Activated CD8-positive, alpha-beta T cell treated with anti-CD3 and anti-CD28 coated beads, Interleukin-2, amount 10 ng/mL, durations not matched to agents 7 days and 5 days (primary cell): Measurements from ENCODE around the gene GOLGA7B. TPM values are rescaled to one million over a fixed set of nuclear protein-coding genes. Genes with fewer than 3 reads are reported as not detected.

Experiments used
- ATAC-seq: fragments of 150-1000 bp; cut with Tn5 transposase; one replicate; pipeline ENCODE4 v1.10.0; 2021; ENCODE audit warnings: moderate library complexity
- CTCF ChIA-PET: fragments of 350-600 bp; sonication (Branson Sonifier 250); formaldehyde crosslinking; loops from one replicate; lab custom pipeline; 2021; ENCODE audit warnings: antibody characterized with exemption; lab: Charles Lee
- POLR2A ChIA-PET: fragments of 350-600 bp; sonication (Branson Sonifier 250); formaldehyde crosslinking; loops from one replicate; lab custom pipeline; 2021; ENCODE audit warnings: antibody characterized with exemption; lab: Charles Lee
- DNase-seq: peaks from one replicate; pipeline ENCODE4 v3.0.0-alpha.2; 2020
- H3K27ac Mint-ChIP-seq: one replicate; pipeline ENCODE4 v1.8.0; 2021; ENCODE audit warnings: mild to moderate bottlenecking, mixed read lengths
- H3K27me3 Mint-ChIP-seq: one replicate; pipeline ENCODE4 v1.8.0; 2021; ENCODE audit warnings: low read depth, mixed read lengths
- H3K36me3 Mint-ChIP-seq: one replicate; pipeline ENCODE4 v1.8.0; 2021; ENCODE audit warnings: low read depth, mixed read lengths
- H3K4me1 Mint-ChIP-seq: one replicate; pipeline ENCODE4 v1.8.0; 2021; ENCODE audit warnings: low read depth, mixed read lengths
- H3K4me3 Mint-ChIP-seq: one replicate; pipeline ENCODE4 v1.8.0; 2021; ENCODE audit warnings: mild to moderate bottlenecking, mixed read lengths
- H3K9me3 Mint-ChIP-seq: one replicate; pipeline ENCODE4 v1.8.0; 2022; ENCODE audit warnings: mixed read lengths; ENCODE audit not compliant: insufficient read depth
- total RNA-seq, 2 experiments: library from RNA; stranded (reverse); gene quantifications; one replicate each; pipeline ENCODE4 v1.2.3, GENCODE V29; 2021

GOLGA7B gene
- 10 to 100 TPM; 10.4 to 11.0 TPM for total RNA-seq

DNA sequence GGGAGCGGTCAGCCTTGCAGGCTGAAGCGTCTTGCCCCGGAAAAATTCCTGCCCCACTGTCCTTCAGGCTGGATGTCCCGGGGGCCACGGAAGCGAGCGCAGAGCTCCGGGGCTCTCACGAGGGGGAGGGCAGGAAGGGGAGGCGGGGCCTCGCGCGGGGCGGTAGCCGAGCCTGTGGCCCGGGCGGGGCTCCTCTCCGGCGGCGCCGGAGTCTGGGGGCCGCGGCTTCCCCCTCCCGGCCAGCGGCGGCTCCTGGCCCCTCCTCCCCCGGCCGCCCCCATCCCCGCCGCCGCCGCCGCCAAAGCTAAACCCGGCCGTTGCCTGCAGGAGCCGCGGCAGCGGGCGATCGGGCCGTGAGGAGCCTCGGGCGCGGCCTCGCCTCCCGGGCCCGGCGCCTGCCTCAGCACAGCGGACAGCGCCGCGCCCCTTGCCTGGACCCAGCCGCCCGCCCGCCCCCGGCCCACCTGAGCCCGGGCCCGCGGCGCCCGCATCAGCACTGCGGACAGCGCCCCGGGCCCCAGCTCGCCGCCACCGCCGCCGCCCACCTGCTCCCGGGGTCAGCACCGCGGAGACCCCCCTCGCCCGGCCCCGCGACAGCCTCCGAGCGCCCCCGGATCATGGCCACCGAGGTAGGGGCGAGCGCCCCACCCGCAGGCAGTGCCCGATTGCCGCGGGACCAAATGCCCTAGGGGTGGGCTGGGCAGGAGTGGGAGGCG is at the start of gene GOLGA7B:
TSS of gene GOLGA7B (plus strand) at position 157 of the 716 bp plus-strand sequence. CDS start at position 618, 461 bp downstream.
- Mint-ChIP-seq H3K36me3 (peaks cover 6% of the 10 kb centered on the region), H3K4me3 (peak within 1 kb of the TSS; percentile 84), H3K4me1 (peaks cover 37% of the 10 kb centered on the region), H3K9me3 (no peaks in the 10 kb centered on the region), H3K27ac (peak within 1 kb of the TSS; percentile 83), H3K27me3 (no peaks in the 10 kb centered on the region)
- peak; percentile 85 for ATAC-seq
- ChIA-PET POLR2A (interaction anchor here (0.7 to 1.4 kb wide), 6 partner anchors 11 to 54 kb away, joined by 3 to 4 read pairs (median 3); no protein-coding TSS in a partner anchor), CTCF (interaction anchor here (0.7 to 8.2 kb wide), 8 partner anchors 19 to 141 kb away, joined by 3 to 45 read pairs (median 4); no protein-coding TSS in a partner anchor)
- peak; percentile 80 for DNase-seq

DNA sequence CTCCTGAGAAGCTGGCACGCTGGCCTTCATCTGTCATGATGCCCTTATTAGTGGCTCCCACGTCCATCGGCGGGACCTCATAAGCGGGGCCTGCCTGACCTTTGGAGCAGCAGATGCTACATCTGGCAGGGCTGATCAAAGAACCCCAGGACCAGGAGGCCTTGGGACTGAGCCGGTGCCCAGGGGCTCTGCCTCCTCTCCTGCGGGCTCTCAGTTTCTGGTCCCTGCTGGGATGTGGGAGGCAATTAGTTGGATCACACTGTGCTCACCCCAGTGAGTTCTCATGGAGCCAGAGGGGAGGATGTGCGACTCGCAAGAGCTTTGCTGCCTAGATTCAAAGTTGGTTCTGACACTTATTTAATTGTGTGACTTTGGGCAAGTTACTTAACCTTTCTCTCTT is 49.2 kb upstream of the GOLGA7B start:
- H3K4me3 Mint-ChIP-seq, result no peak overlapping the region
- ChIA-PET POLR2A (interaction anchor here (1.2 kb wide), 1 partner anchor 28 kb away, joined by 3 read pairs; no protein-coding TSS in a partner anchor), CTCF (interaction anchor here (0.7 to 12.6 kb wide), 2 partner anchors 8 to 68 kb away, joined by 3 to 222 read pairs; no protein-coding TSS in a partner anchor)
- peaks cover 25% of the 10 kb centered on the region for H3K9me3 Mint-ChIP-seq
- H3K36me3 Mint-ChIP-seq, result peaks cover 23% of the 10 kb centered on the region
- DNase-seq (no peak), ATAC-seq (no peak)
- no peak overlapping the region for H3K27ac Mint-ChIP-seq
- H3K4me1 Mint-ChIP-seq, result peaks cover 31% of the 10 kb centered on the region
- H3K27me3 Mint-ChIP-seq, result peaks cover 7% of the 10 kb centered on the region

DNA sequence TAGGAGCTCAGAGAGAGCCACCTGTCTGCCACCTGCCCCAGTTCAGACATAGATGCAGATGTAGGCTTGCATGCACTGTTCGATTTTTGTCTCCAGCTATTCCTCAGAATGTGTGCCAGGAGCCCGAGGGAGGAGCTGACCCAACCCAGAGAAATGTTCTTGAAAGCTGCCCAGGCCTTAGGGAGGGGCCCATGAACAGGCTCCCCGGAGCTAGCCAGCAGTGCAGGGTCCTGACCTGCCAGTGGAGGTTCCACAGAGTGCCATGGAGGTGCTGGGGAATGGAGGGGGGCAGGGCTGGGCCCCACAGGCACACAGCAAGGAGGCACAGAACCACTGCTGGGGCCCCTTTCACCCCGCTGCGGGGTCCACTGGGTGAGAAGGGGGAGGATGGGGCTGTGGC is 48.2 kb upstream of the GOLGA7B start:
- ChIA-PET POLR2A (interaction anchor here (1.2 kb wide), 1 partner anchor 29 kb away, joined by 3 read pairs; no protein-coding TSS in a partner anchor), CTCF (interaction anchor here (12.6 kb wide), 1 partner anchor 67 kb away, joined by 222 read pairs; no protein-coding TSS in a partner anchor)
- Mint-ChIP-seq H3K36me3 (peaks cover 21% of the 10 kb centered on the region), H3K27ac (no peak overlapping the region), H3K4me3 (no peak overlapping the region), H3K9me3 (peaks cover 22% of the 10 kb centered on the region), H3K27me3 (peaks cover 7% of the 10 kb centered on the region), H3K4me1 (peaks cover 22% of the 10 kb centered on the region)
- ATAC-seq (no peak), DNase-seq (no peak)

DNA sequence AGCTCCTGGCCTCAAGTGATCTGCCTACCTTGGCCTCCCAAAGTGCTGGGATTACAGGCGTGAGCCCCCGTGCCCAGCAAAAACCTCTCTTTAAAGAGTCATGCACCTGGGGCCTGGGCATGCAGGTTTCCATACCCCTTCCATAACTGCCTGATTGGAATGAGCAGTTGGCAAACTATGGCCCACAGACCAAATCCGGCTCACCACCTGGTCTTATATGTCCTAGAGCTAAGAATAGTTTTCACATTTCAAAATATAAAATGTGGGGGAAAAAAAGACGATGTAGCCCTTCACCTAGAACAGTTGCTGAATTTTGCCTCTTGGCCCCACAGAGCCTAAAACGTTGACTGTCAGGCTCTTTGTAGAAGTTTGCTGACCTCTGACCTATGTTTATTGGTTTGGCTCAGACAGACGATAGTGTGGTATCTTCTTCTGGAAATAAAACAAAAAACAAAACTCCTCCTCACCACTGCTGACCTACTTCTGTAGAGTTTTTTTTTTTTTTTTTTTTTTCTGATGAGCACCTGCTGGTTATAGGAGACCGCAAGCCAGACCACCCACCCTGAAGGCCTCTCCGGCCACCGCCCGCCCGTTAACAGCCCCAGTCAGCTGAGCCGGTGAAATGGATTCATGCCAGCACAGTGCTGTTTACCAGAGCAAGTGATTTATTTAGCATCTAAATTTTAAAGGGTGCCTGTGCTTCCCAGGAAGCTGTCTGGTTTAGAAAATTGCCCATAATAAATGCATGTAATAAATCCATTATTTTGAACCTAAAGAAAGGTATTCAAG is 44.4 kb upstream of the GOLGA7B start:
- ATAC-seq (no peak), DNase-seq (no peak)
- no peaks in the 10 kb centered on the region for H3K4me1 Mint-ChIP-seq
- ChIA-PET CTCF (no interaction called here), POLR2A (no interaction called here)
- peaks cover 7% of the 10 kb centered on the region for H3K27me3 Mint-ChIP-seq
- H3K36me3 Mint-ChIP-seq, result no peaks in the 10 kb centered on the region
- no peaks in the 10 kb centered on the region for H3K9me3 Mint-ChIP-seq
- no peak overlapping the region for H3K4me3 Mint-ChIP-seq
- H3K27ac Mint-ChIP-seq, result no peak overlapping the region

DNA sequence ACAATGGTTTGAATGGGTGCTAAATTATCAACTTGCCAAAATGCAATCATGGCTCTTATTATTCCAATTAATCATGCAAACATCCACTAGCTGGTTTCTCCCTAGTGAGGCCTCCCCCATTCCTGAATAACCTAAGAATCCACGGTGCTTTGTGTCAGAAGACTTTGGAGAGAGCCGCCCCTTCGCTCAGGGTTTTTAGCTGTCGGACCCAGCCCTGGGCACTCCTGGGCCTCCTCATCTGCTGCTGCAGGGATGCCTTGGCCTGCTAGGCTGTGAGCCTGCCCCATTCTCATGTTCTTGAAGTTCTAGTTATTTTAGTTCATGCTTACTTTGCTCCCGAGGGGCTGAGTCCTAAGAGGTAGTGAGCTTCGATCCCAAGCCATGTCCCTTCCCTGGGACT is 43.7 kb upstream of the GOLGA7B start:
- H3K27ac Mint-ChIP-seq, result no peak overlapping the region
- ChIA-PET POLR2A (no interaction called here), CTCF (interaction anchor here (1.3 kb wide), 1 partner anchor 14 kb away, joined by 3 read pairs; no protein-coding TSS in a partner anchor)
- DNase-seq, result no peak
- H3K9me3 Mint-ChIP-seq, result no peaks in the 10 kb centered on the region
- no peak for ATAC-seq
- H3K4me3 Mint-ChIP-seq, result no peak overlapping the region
- no peaks in the 10 kb centered on the region for H3K4me1 Mint-ChIP-seq
- H3K36me3 Mint-ChIP-seq, result no peaks in the 10 kb centered on the region
- H3K27me3 Mint-ChIP-seq, result peaks cover 7% of the 10 kb centered on the region

DNA sequence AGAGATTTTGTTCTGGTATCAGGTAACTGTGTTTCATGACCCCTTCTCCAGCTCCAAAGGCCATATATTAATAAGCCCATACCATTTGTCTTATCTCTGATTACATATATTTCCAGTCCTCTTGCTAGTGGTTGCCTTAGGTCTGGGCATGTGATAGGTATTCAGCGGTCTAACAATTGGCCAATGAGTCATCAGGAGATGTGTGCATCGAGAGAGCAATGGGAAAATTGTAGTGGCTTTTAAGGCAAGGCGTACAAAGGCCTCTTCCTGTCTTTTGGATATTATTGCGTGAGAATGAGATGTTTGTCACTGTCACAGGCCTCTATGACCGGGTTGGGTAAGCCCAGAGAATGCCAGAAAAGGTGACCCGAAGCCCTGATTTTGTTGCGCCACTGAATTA is 39.2 kb upstream of the GOLGA7B start:
- peaks cover 2% of the 10 kb centered on the region for H3K4me1 Mint-ChIP-seq
- H3K27me3 Mint-ChIP-seq, result peaks cover 2% of the 10 kb centered on the region
- no peak overlapping the region for H3K27ac Mint-ChIP-seq
- H3K4me3 Mint-ChIP-seq, result no peak overlapping the region
- no peaks in the 10 kb centered on the region for H3K36me3 Mint-ChIP-seq
- H3K9me3 Mint-ChIP-seq, result no peaks in the 10 kb centered on the region
- ATAC-seq (no peak), DNase-seq (no peak)
- ChIA-PET CTCF (no interaction called here), POLR2A (no interaction called here)

DNA sequence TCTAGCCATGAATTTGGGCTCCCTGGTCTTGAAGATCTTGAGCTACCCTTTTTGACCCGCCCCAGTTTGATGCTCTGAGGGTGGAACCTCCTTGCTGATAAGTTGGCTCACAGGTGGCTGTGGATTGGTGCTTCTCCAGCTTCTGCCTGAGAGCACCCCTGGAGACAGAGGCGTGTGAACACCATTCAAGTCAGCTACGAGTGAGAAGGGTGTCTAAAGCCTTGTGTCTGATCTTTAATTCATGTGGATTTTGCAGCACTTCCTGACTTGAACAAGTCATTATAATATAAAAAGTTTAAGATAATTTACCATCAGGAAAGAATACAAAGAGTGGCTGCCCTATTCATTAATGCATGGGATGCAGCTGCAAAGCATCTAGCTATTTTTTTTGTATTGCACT is 37.7 kb upstream of the GOLGA7B start:
- no peak for ATAC-seq
- no peaks in the 10 kb centered on the region for H3K9me3 Mint-ChIP-seq
- no peak for DNase-seq
- H3K4me1 Mint-ChIP-seq, result peaks cover 2% of the 10 kb centered on the region
- no peaks in the 10 kb centered on the region for H3K36me3 Mint-ChIP-seq
- no peak overlapping the region for H3K27ac Mint-ChIP-seq
- H3K4me3 Mint-ChIP-seq, result no peak overlapping the region
- H3K27me3 Mint-ChIP-seq, result peaks cover 2% of the 10 kb centered on the region
- ChIA-PET POLR2A (no interaction called here), CTCF (interaction anchor here (1.0 to 1.4 kb wide), 3 partner anchors 10 to 58 kb away, joined by 3 to 5 read pairs (median 5); no protein-coding TSS in a partner anchor)

DNA sequence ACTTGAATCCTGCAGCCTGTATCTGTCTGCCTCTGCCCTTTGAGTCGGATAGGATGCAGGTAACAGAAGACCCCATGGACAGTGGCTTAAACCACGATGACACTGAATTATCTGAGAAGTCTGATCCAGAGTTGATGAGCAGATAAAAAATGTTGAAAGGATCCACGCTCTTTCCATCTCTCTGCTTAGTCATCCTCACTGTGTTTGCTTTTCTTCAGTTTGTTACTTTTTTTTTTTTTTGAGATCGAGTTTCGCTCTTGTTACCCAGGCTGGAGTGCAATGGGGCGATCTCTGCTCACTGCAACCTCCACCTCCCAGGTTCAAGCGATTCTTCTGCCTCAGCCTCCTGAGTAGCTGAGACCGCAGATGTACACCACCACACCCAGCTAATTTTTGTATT is 36.9 kb upstream of the GOLGA7B start:
- H3K27me3 Mint-ChIP-seq, result peaks cover 4% of the 10 kb centered on the region
- POLR2A ChIA-PET, result no interaction called here
- DNase-seq (no peak), ATAC-seq (no peak)
- no peak overlapping the region for H3K4me3 Mint-ChIP-seq
- no peak overlapping the region for H3K27ac Mint-ChIP-seq
- peaks cover 2% of the 10 kb centered on the region for H3K4me1 Mint-ChIP-seq
- no peaks in the 10 kb centered on the region for H3K36me3 Mint-ChIP-seq
- CTCF ChIA-PET, result interaction anchor here (1.1 kb wide), 1 partner anchor 9 kb away, joined by 3 read pairs; no protein-coding TSS in a partner anchor
- no peaks in the 10 kb centered on the region for H3K9me3 Mint-ChIP-seq

DNA sequence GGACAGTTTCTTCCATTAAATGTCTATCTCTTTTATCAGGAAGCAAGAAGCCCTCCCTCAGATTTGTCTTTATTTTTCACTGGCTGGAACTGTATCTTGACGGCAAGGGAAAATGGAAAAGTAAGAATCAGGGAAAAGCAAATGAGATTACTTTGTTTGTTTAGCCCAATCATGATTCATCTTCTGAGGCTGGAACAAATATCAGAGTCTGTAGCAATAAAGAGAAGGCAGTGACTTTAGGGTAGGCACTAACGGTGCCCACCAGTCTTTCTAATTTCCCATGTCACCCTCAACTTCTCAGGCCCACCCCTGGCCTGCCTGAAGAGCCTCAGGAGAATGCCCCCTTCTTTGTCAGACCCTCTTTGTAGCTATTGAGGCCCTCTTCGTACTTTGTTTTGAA is 36.3 kb upstream of the GOLGA7B start:
- no peaks in the 10 kb centered on the region for H3K36me3 Mint-ChIP-seq
- CTCF ChIA-PET, result interaction anchor here (0.8 to 1.2 kb wide), 2 partner anchors 16 to 57 kb away, joined by 3 read pairs; no protein-coding TSS in a partner anchor
- H3K9me3 Mint-ChIP-seq, result no peaks in the 10 kb centered on the region
- DNase-seq (no peak), ATAC-seq (no peak)
- peaks cover 2% of the 10 kb centered on the region for H3K4me1 Mint-ChIP-seq
- no peak overlapping the region for H3K27ac Mint-ChIP-seq
- POLR2A ChIA-PET, result no interaction called here
- peaks cover 7% of the 10 kb centered on the region for H3K27me3 Mint-ChIP-seq
- H3K4me3 Mint-ChIP-seq, result no peak overlapping the region

DNA sequence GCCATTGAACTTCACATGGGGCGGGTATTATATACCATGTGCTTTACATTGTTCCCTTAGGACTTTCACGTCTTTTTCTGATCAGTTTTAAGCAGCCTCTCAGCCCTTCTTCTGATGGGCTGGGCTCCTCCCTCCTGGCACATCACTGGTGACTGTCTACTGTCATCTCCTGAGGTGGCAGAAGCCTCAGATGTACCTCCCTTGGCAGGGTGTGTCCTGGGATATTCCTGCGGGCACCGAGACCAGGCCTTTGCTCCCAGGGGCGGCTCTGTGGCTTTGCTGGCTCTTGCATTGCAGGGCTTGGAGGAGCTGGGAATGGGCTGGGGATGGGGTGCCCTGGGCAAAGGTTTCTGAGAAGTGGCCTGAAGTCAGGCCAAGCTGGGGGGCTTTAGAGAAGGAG is 34.6 kb upstream of the GOLGA7B start:
- Mint-ChIP-seq H3K4me1 (peaks cover 2% of the 10 kb centered on the region), H3K9me3 (no peaks in the 10 kb centered on the region), H3K4me3 (no peak overlapping the region), H3K36me3 (no peaks in the 10 kb centered on the region), H3K27me3 (peaks cover 7% of the 10 kb centered on the region), H3K27ac (no peak overlapping the region)
- no peak for DNase-seq
- CTCF ChIA-PET, result no interaction called here
- ATAC-seq, result no peak
- POLR2A ChIA-PET, result no interaction called here

DNA sequence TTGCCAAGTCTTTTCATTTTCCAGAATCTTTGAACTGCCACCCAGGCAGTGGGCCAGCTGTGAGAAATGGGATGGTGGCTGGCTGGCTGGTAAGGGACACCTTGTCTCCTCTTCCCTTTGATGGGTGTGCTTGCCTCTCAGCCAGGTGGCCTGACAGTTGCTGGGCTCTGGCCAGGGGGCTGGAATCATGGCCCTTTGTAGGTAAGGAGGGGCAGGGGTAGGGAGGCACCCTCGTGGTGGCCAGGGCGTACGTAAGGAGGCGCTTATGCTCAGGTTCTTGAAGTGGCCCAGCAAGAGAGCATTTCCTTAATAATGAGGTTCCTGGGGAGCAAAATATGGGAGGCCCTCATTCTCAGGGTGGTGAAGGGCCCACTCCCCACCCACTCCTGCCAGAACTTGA is 33.0 kb upstream of the GOLGA7B start:
- ChIA-PET CTCF (no interaction called here), POLR2A (no interaction called here)
- no peak for DNase-seq
- Mint-ChIP-seq H3K36me3 (no peaks in the 10 kb centered on the region), H3K4me3 (no peak overlapping the region), H3K4me1 (peaks cover 2% of the 10 kb centered on the region), H3K27ac (no peak overlapping the region), H3K27me3 (peaks cover 9% of the 10 kb centered on the region), H3K9me3 (no peaks in the 10 kb centered on the region)
- no peak for ATAC-seq
